Epithelial cell of proximal tubule (primary cell): ENCODE results near the gene LKAAEAR1. TPM values are rescaled to one million over a fixed set of nuclear protein-coding genes. Genes with fewer than 3 reads are reported as not detected.

ENCODE experiments used
- DNase-seq: peaks from one replicate; pipeline ENCODE4 v3.0.0-alpha.2; 2011; ENCODE audit warnings: low read depth
- H3K4me3 ChIP-seq: 2 replicates; pipeline ENCODE4 v1.5.1; 2011; ENCODE audit warnings: low read depth, mild to moderate bottlenecking, low read length
- total RNA-seq: library from RNA; depleted of rRNA; stranded (reverse); fragments of >200 nt; gene quantifications from 2 replicates; pipeline ENCODE4 v1.2.3, GENCODE V29; 2015
- TF ChIP-seq, protein P1 (sequence below): conservative IDR thresholded peaks from 2 replicates; pipeline ENCODE4 v1.5.1; 2012; ENCODE audit warnings: low read depth, mild to moderate bottlenecking, low read length

Gene LKAAEAR1
- total RNA-seq, 1 donor from 2014 or later, result not detected

DNA sequence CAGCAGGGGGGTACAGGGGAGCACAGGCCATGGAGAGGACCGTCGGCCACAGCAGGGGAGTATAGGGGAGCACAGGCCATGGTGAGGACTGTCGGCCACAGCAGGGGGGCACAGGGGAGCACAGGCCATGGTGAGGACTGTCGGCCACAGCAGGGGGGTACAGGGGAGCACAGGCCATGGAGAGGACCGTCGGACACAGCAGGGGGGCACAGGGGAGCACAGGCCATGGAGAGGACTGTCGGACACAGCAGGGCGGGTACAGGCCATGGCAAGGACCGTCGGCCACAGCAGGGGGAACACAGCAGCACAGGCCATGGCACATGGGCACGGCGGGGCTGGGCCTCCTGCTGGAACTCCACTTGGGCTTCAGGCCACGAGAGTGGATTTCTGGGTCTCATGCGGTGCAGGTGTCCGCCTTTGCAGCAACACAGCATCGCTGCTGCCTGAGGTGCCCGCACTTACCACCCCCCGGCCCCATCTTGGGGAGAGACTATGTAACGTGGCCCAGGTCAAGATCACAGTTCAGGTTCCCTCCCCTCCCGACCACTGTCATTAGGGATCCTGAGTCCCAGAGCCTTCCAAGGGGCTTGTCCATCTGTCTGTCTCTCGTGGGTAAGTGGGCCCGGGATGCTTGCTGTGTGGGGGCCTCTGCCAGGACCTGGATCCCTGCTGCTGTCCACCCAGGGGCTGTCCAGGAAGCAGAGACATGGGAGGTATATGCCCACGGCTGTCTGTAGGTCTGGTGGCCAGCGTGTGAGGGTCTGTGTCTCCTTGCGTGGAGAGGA, 20.7 kb upstream of the LKAAEAR1 start:
- DNase-seq, result no peak
- H3K4me3 ChIP-seq, result no peak overlapping the region
- TF ChIP-seq, protein P1, sequence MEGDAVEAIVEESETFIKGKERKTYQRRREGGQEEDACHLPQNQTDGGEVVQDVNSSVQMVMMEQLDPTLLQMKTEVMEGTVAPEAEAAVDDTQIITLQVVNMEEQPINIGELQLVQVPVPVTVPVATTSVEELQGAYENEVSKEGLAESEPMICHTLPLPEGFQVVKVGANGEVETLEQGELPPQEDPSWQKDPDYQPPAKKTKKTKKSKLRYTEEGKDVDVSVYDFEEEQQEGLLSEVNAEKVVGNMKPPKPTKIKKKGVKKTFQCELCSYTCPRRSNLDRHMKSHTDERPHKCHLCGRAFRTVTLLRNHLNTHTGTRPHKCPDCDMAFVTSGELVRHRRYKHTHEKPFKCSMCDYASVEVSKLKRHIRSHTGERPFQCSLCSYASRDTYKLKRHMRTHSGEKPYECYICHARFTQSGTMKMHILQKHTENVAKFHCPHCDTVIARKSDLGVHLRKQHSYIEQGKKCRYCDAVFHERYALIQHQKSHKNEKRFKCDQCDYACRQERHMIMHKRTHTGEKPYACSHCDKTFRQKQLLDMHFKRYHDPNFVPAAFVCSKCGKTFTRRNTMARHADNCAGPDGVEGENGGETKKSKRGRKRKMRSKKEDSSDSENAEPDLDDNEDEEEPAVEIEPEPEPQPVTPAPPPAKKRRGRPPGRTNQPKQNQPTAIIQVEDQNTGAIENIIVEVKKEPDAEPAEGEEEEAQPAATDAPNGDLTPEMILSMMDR, result no peak

DNA sequence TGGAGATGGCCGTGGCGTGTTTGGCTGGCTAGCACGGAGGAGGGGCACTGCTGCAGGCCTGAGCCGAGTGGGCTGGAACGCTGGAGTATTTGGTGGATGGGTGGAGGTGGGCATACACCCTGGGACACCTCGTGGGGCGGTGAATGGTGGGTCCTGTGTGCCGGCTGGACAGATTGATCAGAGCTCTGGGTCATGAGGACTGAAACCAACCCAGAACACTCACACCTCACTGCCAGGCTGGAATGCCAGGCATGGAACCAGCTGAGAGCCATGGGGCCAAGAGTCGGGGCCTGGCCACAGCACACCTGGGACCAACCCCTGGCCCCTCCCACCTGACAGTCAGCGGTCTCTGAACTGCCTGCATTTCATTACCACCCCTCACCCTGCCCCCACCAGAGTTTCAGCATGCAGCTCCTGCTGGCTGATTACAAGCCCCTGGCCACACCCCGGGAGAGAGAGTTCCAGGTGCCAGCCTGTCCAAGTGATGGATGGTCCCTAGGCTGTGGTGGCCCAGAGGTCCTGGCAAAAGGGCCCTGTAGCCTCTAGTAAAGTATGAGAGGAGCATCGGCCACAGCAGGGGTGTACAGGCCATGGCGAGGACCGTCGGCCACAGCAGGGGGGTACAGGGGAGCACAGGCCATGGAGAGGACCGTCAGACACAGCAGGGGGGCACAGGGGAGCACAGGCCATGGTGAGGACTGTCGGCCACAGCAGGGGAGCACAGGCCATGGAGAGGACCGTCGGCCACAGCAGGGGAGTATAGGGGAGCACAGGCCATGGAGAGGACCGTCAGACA, 19.9 kb upstream of the LKAAEAR1 start:
- TF ChIP-seq, protein P1, result no peak
- no peak overlapping the region for H3K4me3 ChIP-seq
- DNase-seq, result no peak

DNA sequence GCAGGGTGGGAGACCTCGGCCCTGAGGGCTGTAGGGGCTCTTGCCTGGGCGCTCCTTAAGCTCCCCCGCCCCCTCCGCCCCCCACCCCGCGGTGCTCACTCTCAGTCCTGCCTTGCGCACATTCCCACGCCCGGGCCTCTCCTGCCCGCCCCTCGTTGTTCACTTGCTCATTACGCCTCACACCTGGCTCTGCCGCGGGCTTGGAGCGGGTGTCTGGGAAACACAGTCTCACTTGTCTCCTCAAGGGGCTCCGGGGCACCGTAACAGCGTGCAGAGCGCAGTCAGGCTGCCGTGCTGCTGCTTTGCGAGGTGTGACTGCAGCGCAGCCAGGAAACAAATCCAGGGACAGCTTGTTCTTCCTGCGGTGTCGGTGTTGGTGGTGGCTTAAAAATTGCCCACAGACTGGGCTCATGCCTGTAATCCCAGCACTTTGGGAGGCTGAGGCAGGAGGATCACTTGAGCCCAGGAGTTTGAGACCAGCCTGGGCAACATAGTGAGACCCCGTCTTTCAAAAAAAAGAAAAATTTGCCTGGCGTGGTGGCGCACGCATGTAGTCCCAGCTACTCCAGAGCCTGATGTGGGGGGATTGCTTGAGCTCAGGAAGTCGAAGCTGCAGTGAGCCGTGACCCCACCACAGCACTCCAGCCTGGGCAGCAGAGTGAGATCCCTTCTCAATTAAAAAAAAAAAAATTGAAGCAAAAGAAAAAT, 18.6 kb upstream of the LKAAEAR1 start:
- no peak overlapping the region for H3K4me3 ChIP-seq
- DNase-seq, result no peak
- TF ChIP-seq, protein P1, result no peak

DNA sequence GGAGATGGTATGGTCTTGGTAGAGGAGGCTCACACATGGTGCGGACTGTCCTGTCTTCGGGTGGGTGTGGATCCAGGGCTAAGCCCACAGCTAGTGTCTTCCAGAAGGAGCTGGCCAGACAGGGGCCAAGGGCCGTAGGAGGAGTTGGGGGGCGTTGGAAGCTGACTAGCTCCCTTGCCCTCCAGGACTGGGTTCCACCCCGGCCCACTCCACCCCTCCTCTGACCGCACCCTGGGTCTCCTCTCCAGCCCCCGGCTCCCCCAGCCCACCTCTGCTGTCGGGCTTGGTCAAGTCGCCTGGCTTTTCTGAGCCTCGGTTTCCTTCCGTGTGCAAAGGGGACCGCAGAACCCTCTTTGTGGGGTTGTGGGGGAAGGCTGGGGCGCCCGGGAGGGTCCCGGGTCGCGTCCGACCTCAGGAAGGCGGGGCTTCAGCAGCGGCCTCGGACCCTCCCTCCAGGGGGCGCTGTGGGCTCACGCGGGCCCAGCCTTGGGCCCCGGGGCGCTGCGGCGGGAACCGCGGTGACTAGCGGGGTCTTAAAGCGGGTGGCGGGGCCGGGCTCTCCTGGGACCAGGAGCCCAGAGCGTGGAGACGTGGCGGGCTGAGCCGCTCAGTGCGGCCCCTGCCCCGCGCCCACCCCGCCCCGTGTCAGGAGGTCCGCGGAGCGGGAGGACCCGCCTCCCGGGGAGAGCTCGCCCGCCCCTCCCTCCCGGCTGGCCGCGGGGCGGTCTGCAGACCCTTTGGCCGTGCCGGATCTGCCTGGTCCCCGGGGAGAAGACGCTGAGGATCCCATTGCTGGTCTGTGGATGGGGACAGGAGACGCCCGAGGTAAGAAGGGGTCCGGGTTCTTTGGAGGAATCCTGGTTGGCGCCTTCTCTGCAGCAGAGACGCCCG, 17.8 kb upstream of the LKAAEAR1 start:
- TF ChIP-seq, protein P1, result peak; percentile 63
- DNase-seq, result no peak
- no peak overlapping the region for H3K4me3 ChIP-seq

DNA sequence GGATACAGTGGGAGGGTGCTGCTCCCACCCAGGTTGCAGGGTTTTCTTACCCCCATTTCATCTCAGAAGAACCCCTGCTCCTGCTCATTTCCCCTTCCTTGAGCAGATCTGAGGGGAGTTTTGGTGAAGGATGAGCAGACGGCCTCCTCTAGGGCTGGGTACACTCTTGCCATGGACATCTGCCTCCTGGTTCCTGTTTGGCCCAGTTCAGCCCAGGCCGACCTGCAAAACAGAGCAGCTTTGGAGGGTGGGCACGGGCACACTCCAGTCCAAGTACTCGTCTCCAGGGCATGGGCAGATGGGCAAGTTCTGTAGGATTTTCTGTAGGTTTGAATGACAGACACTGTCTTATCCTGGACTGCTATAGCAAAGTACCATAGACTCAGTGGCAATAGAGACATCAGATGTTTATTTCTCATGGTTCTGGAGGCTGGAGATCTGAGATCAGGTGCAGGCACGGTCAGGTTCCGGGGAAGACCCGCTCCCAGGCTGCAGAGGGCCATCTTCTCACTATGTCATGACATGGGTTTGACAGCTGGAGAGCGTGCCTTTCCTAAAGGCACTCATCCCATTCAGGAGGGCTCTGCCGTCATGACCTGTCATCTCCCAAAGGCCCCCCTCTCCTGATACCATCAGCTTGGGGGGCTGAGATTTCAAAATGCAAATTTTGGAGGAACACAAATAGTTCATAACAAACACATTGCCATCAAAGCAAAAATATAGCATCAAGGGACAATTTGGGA, 16.9 kb upstream of the LKAAEAR1 start:
- TF ChIP-seq, protein P1, result no peak
- H3K4me3 ChIP-seq, result no peak overlapping the region
- no peak for DNase-seq

DNA sequence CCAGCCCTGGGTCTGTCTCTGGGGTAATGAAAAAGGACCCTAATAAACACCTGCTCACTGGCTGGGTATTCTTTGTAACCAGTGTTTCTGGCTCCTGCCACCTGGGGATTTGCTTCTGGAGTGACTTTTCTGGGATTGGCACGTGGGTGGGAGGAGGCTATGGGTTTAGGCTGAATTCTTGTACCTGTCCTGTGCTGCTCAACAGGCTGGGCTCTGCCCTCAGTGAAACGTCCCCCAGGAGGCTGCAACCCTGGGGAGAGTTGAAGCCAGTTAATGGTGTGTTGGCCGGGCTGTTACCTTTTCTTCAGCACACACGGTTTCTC, 16.3 kb upstream of the LKAAEAR1 start:
- no peak for DNase-seq
- TF ChIP-seq, protein P1, result no peak
- no peak overlapping the region for H3K4me3 ChIP-seq
